ENCODE data around the gene ETFA. TPM values are rescaled to one million over a fixed set of nuclear protein-coding genes. Genes with fewer than 3 reads are reported as not detected.
A peak's percentile ranks its signal among the peaks of the same experiment; 100 is the strongest.

The ETFA gene
- total and polyA plus RNA-seq, 2 experiments from 2014 or later = 117 to 303 TPM

GRCh38 chr15:76236350-76236749 is 74.9 kb downstream of the ETFA start:
- no peak overlapping the region for H3K27ac ChIP-seq
- no peak for DNase-seq (ENCODE audit: low read depth in 1 of 2, low spot score in 1 of 2)
- no peaks in the 10 kb centered on the region for H3K9me3 ChIP-seq (ENCODE audit: low read depth)
- no peaks in the 10 kb centered on the region for H3K36me3 ChIP-seq
- no peak overlapping the region for H3K4me3 ChIP-seq
- H3K27me3 ChIP-seq = no peaks in the 10 kb centered on the region
- TF ChIP-seq CTCF (IDR thresholded peaks at IDR 0.05; ENCODE audit: low read depth, low read length) = no peak
- H3K4me1 ChIP-seq (ENCODE audit: low read depth) = no peaks in the 10 kb centered on the region

- Histone ChIP-seq H3K27me3 (no peaks in the 10 kb centered on the region), H3K9me3 (ENCODE audit: low read depth) (no peaks in the 10 kb centered on the region), H3K27ac (no peak overlapping the region), H3K4me1 (ENCODE audit: low read depth) (no peaks in the 10 kb centered on the region), H3K36me3 (no peaks in the 10 kb centered on the region), H3K4me3 (no peak overlapping the region)
- TF ChIP-seq CTCF (IDR thresholded peaks at IDR 0.05; ENCODE audit: low read depth, low read length) = peak; percentile 50
- DNase-seq (ENCODE audit: low read depth in 1 of 2, low spot score in 1 of 2) = peak; percentile 45 to 66
Measured at GRCh38 chr15:76235186-76235826, 76.0 kb downstream of the ETFA start.

GRCh38 chr15:76234337-76234889 is 76.9 kb downstream of the ETFA start:
- no peak for TF ChIP-seq CTCF (IDR thresholded peaks at IDR 0.05; ENCODE audit: low read depth, low read length)
- H3K27me3 ChIP-seq = no peaks in the 10 kb centered on the region
- peaks cover 3% of the 10 kb centered on the region for H3K4me1 ChIP-seq (ENCODE audit: low read depth)
- DNase-seq (ENCODE audit: low read depth in 1 of 2, low spot score in 1 of 2) = no peak
- H3K9me3 ChIP-seq (ENCODE audit: low read depth) = no peaks in the 10 kb centered on the region
- no peak overlapping the region for H3K4me3 ChIP-seq
- no peaks in the 10 kb centered on the region for H3K36me3 ChIP-seq
- H3K27ac ChIP-seq = no peak overlapping the region

GRCh38 chr15:76233921-76234320 is 77.3 kb downstream of the ETFA start:
- TF ChIP-seq CTCF (IDR thresholded peaks at IDR 0.05; ENCODE audit: low read depth, low read length) = no peak
- Histone ChIP-seq H3K27me3 (no peaks in the 10 kb centered on the region), H3K36me3 (no peaks in the 10 kb centered on the region), H3K4me3 (no peak overlapping the region), H3K27ac (no peak overlapping the region), H3K4me1 (ENCODE audit: low read depth) (peaks cover 3% of the 10 kb centered on the region), H3K9me3 (ENCODE audit: low read depth) (no peaks in the 10 kb centered on the region)
- no peak for DNase-seq (ENCODE audit: low read depth in 1 of 2, low spot score in 1 of 2)

GRCh38 chr15:76229266-76229665 is 82.0 kb downstream of the ETFA start:
- Histone ChIP-seq H3K4me1 (ENCODE audit: low read depth) (peaks cover 3% of the 10 kb centered on the region), H3K4me3 (no peak overlapping the region), H3K9me3 (ENCODE audit: low read depth) (no peaks in the 10 kb centered on the region), H3K36me3 (no peaks in the 10 kb centered on the region), H3K27ac (no peak overlapping the region), H3K27me3 (no peaks in the 10 kb centered on the region)
- TF ChIP-seq CTCF (IDR thresholded peaks at IDR 0.05; ENCODE audit: low read depth, low read length) = no peak
- DNase-seq (ENCODE audit: low read depth in 1 of 2, low spot score in 1 of 2) = no peak

Measured in cardiac muscle cell (in vitro differentiated cells and primary cell).